Hepatocyte (in vitro differentiated cells): ENCODE measurements around the gene SNX20. TPM values are rescaled to one million over a fixed set of nuclear protein-coding genes. Genes with fewer than 3 reads are reported as not detected.

Experiments used
- DNase-seq: peaks from one replicate; pipeline ENCODE4 v3.0.0-alpha.2; 2016; ENCODE audit warnings: low spot score
- H2AFZ ChIP-seq: fragments of 200-600 bp; sonication (generic); 2 replicates; pipeline ENCODE4 v1.6.0; 2016; ENCODE audit warnings: antibody characterized with exemption, mild to moderate bottlenecking
- H3K27ac ChIP-seq: fragments of 200-600 bp; sonication (generic); 2 replicates; pipeline ENCODE4 v1.5.1; 2016; ENCODE audit warnings: mild to moderate bottlenecking
- H3K27me3 ChIP-seq: fragments of 200-600 bp; sonication (generic); 2 replicates; pipeline ENCODE4 v1.6.1; 2016
- H3K36me3 ChIP-seq: fragments of 200-600 bp; sonication (generic); replicated peaks from 2 replicates; pipeline ENCODE4 v1.5.1; 2016; ENCODE audit warnings: low read depth; ENCODE audit not compliant: insufficient read depth
- H3K4me1 ChIP-seq: fragments of 200-600 bp; sonication (generic); 2 replicates; pipeline ENCODE4 v1.5.1; 2016; ENCODE audit warnings: mild to moderate bottlenecking, moderate library complexity; ENCODE audit not compliant: insufficient read depth
- H3K4me2 ChIP-seq: fragments of 200-600 bp; sonication (generic); 2 replicates; pipeline ENCODE4 v1.6.0; 2016
- H3K4me3 ChIP-seq: fragments of 200-600 bp; sonication (generic); 2 replicates; pipeline ENCODE4 v1.5.1; 2016; ENCODE audit warnings: mild to moderate bottlenecking
- H3K79me2 ChIP-seq: fragments of 200-600 bp; sonication (generic); 2 replicates; pipeline ENCODE4 v1.6.0; 2017; ENCODE audit warnings: mild to moderate bottlenecking
- H3K9me2 ChIP-seq: fragments of 200-600 bp; sonication (generic); replicated peaks from 2 replicates; pipeline ENCODE4 v1.6.0; 2017; ENCODE audit warnings: mild to moderate bottlenecking; ENCODE audit not compliant: insufficient read depth
- H3K9me3 ChIP-seq: fragments of 200-600 bp; sonication (generic); 2 replicates; pipeline ENCODE4 v1.5.1; 2016; ENCODE audit warnings: low read depth, mild to moderate bottlenecking
- H4K20me1 ChIP-seq: fragments of 200-600 bp; sonication (generic); 2 replicates; pipeline ENCODE4 v1.6.0; 2016; ENCODE audit warnings: mild to moderate bottlenecking; ENCODE audit not compliant: insufficient read depth, poor library complexity, severe bottlenecking
- EZH2 ChIP-seq: fragments of 200-600 bp; sonication (generic); IDR thresholded peaks from 2 replicates; pipeline ENCODE4 v1.6.1; 2016; ENCODE audit warnings: antibody characterized with exemption, mild to moderate bottlenecking, borderline replicate concordance
- EZH2phosphoT487 ChIP-seq: fragments of 200-600 bp; sonication (generic); IDR thresholded peaks from one replicate; pipeline ENCODE4 v1.6.1; 2018; ENCODE audit warnings: antibody characterized with exemption, mild to moderate bottlenecking, low read depth, moderate library complexity; ENCODE audit not compliant: unreplicated experiment, severe bottlenecking
- WGBS: methylation state at CpG from one replicate; pipeline ENCODE4 v1.1.6; 2016; ENCODE audit warnings: low lambda C conversion rate; ENCODE audit errors: missing lambda C conversion rate; 5-methylcytosine and 5-hydroxymethylcytosine counted together
- polyA plus RNA-seq: library from polyadenylated mRNA; unstranded; fragments of >200 nt; fragmentation: Nextera tagmentation; extraction: Ambion mirVana; gene quantifications from 2 replicates; pipeline ENCODE4 v1.2.1, GENCODE V29; 2016
- total RNA-seq: library from RNA; depleted of rRNA; stranded (reverse); fragments of >200 nt; gene quantifications from 2 replicates; pipeline ENCODE4 v1.2.3, GENCODE V29; 2014
- TF ChIP-seq, protein P1 (sequence below): fragments of 200-600 bp; sonication (generic); IDR thresholded peaks from 2 replicates; pipeline ENCODE4 v1.5.1; 2016; ENCODE audit warnings: antibody characterized with exemption, mild to moderate bottlenecking; ENCODE audit not compliant: poor library complexity

The SNX20 gene, protein sequence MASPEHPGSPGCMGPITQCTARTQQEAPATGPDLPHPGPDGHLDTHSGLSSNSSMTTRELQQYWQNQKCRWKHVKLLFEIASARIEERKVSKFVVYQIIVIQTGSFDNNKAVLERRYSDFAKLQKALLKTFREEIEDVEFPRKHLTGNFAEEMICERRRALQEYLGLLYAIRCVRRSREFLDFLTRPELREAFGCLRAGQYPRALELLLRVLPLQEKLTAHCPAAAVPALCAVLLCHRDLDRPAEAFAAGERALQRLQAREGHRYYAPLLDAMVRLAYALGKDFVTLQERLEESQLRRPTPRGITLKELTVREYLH
- total RNA-seq = not detected in 2 replicates
- not detected in 2 replicates for polyA plus RNA-seq

DNA sequence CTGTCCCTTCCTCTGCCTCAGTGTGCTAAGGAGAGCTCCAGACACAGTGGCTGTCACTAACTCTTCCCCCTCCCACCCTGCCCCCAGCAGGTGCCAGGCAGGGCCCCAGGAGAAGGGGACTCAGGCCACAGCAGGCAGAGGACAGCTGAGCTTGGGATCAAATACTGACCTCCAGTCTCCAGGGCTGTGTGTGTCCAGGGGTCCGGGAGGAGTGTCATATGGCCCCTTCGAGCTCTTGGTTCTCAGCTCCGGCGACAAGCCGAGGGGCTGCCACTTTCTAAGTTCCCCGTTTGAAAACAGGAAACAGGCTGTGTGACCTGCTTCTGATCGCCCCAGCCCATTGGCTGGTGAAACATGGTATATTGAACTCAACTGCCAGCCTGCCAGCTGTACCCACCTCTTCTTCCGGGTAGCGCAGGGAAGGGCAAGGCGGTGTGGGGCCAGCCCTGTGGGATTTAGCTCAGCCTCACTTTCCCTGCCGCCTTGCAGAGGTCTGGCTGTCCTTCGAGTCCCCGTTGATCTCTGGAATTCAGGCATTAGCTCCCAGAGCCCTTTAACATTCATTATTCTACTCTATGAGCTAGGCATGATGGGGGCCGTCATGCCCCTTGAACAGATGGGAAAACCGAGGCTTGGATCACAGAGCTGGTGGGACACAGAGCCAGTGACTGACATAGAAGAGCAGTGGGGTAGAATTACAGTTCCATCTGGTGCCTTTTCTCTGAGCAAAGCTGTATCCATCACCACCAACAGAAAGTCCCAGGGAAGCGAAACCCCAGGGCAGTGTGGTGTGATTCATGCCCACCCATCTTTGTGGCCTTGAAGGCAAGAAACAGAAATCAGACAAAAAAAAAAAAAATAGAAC is at the start of gene SNX20:
Gene SNX20, minus strand, starts transcription at position 292 of the 865 bp plus-strand sequence. CDS start 3,786 bp downstream, outside the sequence.
- WGBS = 86% methylated on average over 16 of the region's 16 CpGs
- Histone ChIP-seq H3K36me3 (no peaks in the 10 kb centered on the region), H3K27ac (no peak within 1 kb of the TSS), H3K79me2 (no peaks in the 10 kb centered on the region), H3K27me3 (no peaks in the 10 kb centered on the region), H3K9me3 (no peaks in the 10 kb centered on the region), H3K4me3 (no peak within 1 kb of the TSS), H4K20me1 (no peaks in the 10 kb centered on the region), H2AFZ (no peak within 1 kb of the TSS), H3K9me2 (no peaks in the 10 kb centered on the region), H3K4me2 (no peak within 1 kb of the TSS), H3K4me1 (no peaks in the 10 kb centered on the region)
- DNase-seq = no peak
- TF ChIP-seq EZH2phosphoT487 (no peak), EZH2 (no peak)
- TF ChIP-seq, protein P1, sequence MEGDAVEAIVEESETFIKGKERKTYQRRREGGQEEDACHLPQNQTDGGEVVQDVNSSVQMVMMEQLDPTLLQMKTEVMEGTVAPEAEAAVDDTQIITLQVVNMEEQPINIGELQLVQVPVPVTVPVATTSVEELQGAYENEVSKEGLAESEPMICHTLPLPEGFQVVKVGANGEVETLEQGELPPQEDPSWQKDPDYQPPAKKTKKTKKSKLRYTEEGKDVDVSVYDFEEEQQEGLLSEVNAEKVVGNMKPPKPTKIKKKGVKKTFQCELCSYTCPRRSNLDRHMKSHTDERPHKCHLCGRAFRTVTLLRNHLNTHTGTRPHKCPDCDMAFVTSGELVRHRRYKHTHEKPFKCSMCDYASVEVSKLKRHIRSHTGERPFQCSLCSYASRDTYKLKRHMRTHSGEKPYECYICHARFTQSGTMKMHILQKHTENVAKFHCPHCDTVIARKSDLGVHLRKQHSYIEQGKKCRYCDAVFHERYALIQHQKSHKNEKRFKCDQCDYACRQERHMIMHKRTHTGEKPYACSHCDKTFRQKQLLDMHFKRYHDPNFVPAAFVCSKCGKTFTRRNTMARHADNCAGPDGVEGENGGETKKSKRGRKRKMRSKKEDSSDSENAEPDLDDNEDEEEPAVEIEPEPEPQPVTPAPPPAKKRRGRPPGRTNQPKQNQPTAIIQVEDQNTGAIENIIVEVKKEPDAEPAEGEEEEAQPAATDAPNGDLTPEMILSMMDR = no peak

DNA sequence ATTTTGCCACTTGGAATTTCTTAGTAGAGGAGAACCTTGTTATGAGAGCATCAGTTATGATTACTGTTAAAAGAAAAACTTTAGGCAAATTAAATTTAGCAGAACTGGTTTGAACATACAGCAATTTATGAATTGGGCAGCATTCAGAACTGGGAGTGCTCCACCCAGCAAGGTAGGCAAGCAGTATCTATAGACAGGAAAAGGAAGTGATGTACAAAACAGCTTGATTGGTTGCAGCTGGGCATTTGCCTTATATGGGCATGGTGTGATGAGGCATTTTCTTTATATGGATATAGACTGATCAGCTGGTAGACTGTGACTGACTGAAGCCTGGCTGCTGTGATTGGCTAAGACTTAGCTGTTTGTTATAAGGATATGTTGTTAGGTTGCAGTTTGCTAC is 43.2 kb upstream of the SNX20 start:
- Histone ChIP-seq H3K4me1 (peaks cover 7% of the 10 kb centered on the region), H3K9me3 (no peaks in the 10 kb centered on the region), H4K20me1 (no peaks in the 10 kb centered on the region), H3K9me2 (no peaks in the 10 kb centered on the region), H3K27ac (no peak overlapping the region), H3K4me2 (no peak overlapping the region), H3K79me2 (no peaks in the 10 kb centered on the region), H3K27me3 (no peaks in the 10 kb centered on the region), H3K4me3 (no peak overlapping the region), H2AFZ (no peak overlapping the region), H3K36me3 (no peaks in the 10 kb centered on the region)
- TF ChIP-seq, protein P1 = no peak
- TF ChIP-seq EZH2 (no peak), EZH2phosphoT487 (no peak)
- no peak for DNase-seq

DNA sequence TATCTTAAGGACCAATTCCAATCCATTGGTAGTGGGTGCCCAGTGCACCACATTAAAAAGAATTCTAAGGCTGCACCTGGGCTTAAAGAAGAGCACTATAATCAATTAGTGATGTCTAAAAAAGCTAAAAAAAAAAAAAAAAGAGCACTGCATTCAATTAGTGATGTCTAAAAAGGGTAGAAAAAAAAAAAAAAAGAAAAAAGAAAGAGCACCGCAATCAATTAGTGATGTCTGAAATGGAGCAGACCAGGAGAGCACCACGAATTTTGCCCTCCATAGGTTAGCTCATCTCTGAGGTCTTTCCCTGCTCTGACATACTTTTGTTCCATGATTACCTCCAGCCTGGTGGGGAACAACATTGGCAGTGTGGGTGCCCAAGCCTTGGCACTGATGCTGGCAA is 41.8 kb upstream of the SNX20 start:
- DNase-seq = no peak
- 85% methylated on average over 2 of the region's 2 CpGs for WGBS
- no peaks in the 10 kb centered on the region for H3K9me2 ChIP-seq
- H3K9me3 ChIP-seq = no peaks in the 10 kb centered on the region
- H3K79me2 ChIP-seq = no peaks in the 10 kb centered on the region
- peaks cover 12% of the 10 kb centered on the region for H3K4me1 ChIP-seq
- H4K20me1 ChIP-seq = no peaks in the 10 kb centered on the region
- no peaks in the 10 kb centered on the region for H3K36me3 ChIP-seq
- H3K4me3 ChIP-seq = no peak overlapping the region
- no peaks in the 10 kb centered on the region for H3K27me3 ChIP-seq
- no peak overlapping the region for H3K4me2 ChIP-seq
- TF ChIP-seq EZH2 = no peak
- TF ChIP-seq EZH2phosphoT487 = no peak
- TF ChIP-seq, protein P1 = no peak
- no peak overlapping the region for H3K27ac ChIP-seq
- no peak overlapping the region for H2AFZ ChIP-seq
